Measurements from ENCODE around the gene ANKRD49.
A peak's percentile ranks its signal among the peaks of the same experiment; 100 is the strongest.

ANKRD49 gene

GRCh38 chr11:94544646-94545263 is 51.0 kb downstream of the ANKRD49 start:
- DNase-seq, result peak in 1 of 2 donors; percentile 33

- peak in 1 of 2 donors; percentile 26 for DNase-seq
Observed at GRCh38 chr11:94545264-94546161, 51.7 kb downstream of the ANKRD49 start.

GRCh38 chr11:94546162-94546470 is 52.3 kb downstream of the ANKRD49 start:
- no peak for DNase-seq

GRCh38 chr11:94546886-94547285 is 53.1 kb downstream of the ANKRD49 start:
- no peak for DNase-seq

GRCh38 chr11:94549146-94549545 is 55.4 kb downstream of the ANKRD49 start:
- DNase-seq, result peak in 1 of 2 donors; percentile 19

Data from inflammatory macrophage (primary cell).